GM19035 (cell line): ENCODE data around the gene COL5A1.
"Not testable (repeated sequence)": the region's sequence is repeated elsewhere in the genome, so short reads cannot be mapped to it uniquely, and the experiment has no call there.

Experiments used
- ATAC-seq: cut with Tn5 transposase; IDR thresholded peaks from one replicate; pipeline ENCODE4 v1.9.1; 2021; ENCODE audit not compliant: unreplicated experiment

The COL5A1 gene

DNA sequence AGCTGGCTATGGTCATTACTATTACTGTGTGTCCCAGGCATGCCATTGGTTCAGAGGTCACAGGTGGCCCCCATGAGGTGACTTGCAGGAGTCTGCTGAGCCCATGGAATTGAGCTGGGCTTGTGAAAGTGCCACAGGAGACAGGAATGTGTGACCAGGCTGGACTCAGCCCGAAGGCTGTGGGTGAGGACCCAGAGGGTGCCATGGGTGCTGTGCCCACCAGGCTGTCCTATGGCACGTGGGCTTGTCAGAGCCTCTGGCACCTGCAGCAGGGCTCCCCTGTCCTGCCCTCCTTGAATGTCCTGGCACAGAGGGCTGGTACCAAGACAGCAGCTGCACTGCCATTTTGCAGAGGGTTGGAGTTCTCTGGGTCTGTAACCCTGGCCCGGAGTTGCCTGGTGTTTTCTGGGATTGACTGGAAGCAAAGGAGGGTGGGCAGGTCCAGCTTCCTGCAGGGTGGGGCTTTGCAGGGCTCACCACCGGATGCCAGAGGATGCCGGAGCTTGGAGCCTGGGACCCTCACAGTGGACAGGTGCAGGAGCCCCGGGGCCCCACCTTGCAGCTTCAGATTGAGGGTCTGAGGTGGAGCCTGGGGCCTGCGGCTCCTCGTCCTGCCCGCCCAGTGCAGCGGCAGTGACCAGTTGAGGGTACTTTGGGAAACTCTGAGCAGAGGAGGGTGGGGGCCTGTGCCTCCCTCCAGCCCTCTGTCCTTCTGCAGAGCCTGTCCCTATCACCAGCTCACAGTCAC is 14.2 kb downstream of the COL5A1 start:
- no peak for ATAC-seq

DNA sequence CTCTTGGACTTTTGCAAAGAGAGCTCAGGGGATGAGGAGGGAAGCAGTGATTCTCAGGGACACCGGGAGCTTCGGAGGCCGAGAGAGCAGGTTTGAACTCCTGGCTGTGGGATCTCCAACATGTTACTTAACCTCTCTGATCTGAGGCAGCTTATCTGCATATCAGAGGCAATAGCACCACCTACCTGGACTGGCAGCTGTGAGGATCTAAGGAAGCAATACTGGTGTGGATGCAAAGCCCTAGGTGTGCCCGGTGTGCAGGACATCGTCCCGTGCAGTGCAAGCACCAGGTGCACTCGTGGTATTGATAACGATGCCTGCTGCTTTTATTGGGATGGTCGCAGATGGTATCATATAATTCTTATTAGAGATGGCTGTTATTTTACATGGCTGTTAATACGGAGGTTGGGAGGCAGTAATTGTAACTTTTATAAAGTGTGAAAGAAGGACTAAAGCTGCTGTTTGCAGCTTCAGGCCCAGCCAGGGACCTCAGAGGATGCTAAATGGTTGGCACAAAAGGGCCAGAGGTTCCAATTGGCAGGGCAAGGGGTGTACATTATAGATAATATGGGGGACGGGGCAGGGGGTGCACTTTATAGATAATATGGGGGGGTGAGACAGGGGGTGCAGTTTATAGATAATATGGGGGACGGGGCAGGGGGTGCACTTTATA is 14.9 kb downstream of the COL5A1 start:
- no peak for ATAC-seq

DNA sequence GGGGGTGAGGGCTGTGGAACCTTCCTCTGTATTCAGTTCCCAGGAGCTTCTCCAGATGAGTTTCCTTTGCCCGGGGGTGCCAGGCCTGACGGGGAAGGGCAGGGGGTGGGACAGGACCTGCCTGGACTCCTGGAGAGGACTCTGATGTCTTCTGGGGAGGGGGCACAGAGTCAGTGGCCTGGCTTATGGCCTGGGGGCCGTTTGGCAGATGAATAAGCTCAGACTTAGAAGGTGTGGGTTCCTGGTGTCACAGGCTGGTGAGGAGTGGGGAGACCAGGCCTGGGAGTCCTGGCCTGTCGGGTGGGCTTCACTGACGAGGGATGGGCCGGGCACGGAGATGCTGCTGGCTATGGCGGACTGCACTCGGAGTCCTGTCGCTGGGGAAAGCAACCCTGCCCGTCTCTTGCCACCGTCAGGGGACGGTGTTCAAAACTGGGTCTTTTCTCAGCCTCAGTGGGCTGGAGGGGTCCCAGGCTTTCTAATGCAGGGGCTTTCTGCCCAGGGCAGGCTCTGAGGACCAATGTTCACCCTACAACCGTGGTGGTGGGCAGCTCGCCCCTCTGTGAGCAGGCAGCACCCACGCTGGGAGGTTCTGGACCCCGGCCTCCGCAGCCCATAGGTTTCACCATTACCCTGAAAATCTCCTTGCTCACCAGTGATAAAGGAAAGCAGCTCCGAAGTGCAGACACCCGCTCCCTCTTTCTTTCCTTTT is 16.2 kb downstream of the COL5A1 start:
- no peak for ATAC-seq

DNA sequence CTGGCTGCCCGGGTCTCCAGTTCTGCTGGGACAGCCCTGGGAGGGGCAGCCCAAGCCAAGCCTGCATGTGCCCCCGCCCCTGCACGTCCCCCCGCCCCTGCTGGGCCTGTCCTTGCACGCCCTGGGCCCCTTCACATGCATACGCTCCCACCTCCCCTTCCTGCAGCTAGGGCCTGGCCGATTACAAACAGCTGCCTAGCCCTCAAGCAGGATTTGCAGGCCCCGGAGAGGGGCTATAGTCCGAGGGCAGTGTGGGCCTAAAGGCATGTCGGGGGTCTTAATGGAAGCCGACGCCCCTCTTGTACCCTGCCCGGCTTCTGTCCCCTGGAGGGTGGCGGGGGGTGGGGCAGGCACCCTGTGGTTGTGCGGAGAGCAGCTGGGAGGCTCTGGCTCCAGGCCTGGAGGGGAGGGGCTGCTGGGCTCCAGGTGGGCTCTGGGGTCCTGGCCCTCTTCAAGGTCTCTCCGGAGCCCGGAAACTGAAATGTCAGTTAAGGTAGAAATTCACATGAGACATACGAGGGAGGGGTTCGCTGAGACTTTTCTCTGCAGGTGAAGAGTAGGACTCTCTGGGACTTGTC is 16.9 kb downstream of the COL5A1 start:
- ATAC-seq: no peak

DNA sequence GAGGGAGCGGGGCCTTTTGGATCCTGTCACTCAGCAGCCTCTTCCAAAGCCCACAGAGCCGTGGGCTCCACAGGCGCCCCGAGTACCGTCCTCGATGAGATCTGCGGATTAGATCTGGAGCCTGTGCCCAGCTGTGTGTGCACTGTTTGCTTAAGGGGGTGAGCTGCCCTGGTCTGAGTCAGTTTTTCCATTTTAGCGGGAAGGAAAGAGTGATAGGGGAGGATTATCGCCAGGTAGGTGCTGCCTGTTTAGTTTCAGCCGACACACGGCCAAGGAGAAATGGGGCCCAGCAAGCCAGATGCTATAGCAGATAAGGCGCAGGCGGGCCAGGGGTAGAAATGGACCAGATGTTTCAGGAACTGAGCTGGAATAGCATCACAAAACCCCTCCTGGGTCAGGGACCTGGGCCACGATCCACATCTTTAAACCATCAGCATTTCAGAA is 18.1 kb downstream of the COL5A1 start:
- no peak for ATAC-seq

DNA sequence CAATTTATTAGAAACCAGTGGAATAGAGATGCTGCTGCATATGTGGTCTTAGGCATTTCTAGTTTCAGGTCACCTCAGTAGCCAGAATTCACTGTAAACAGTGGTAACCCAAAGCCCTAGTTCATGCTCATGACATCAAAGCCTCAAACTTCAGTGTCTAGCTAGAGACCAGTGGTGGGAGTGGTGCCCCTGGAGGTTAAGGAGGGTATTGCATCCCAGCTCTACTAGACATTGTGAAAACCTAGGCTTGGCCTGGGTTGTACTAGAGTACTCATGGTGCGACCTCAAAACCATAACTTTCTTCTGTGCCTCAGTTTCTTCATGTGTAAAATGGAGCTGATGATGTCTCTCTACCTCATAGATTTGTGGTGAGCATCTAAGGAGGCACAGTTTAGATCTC is 18.8 kb downstream of the COL5A1 start:
- ATAC-seq: no peak

DNA sequence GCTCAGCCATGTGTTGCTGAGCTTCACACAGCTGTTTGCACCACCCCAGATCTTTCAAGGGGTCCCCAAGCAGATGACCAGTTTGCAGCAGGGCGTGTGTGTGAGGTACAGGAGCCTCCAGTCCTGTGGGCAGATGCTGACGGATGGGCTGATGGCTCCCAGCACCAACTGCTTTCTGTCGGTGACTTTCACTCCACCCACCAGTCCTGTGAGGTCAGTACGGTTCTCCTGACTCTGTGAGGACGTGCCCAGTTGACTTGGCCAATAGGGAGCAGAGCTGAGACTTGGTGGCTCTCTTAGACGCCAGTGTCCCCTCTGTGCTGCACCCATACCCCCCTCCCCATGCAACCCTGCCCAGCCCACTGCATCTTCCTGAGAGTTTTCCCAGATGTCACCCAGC is 19.7 kb downstream of the COL5A1 start:
- ATAC-seq: no peak

DNA sequence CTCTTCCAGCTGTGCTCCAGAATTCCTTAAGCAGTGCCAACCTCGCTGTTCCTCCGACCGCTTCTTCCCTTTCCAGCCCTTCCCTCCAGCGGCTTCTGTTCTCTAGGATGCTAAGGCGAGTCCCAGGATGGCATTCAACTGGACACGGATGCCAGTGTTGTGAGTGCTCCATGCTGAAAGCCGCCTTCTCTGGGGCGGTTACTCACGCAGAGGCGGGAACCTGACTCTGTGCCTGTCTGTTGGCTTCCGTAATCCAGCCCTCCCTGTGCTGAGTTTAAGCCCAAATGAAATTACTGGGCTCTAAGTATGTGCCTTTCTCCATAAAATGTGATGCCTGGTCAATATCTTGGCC is 20.2 kb downstream of the COL5A1 start:
- ATAC-seq: no peak

DNA sequence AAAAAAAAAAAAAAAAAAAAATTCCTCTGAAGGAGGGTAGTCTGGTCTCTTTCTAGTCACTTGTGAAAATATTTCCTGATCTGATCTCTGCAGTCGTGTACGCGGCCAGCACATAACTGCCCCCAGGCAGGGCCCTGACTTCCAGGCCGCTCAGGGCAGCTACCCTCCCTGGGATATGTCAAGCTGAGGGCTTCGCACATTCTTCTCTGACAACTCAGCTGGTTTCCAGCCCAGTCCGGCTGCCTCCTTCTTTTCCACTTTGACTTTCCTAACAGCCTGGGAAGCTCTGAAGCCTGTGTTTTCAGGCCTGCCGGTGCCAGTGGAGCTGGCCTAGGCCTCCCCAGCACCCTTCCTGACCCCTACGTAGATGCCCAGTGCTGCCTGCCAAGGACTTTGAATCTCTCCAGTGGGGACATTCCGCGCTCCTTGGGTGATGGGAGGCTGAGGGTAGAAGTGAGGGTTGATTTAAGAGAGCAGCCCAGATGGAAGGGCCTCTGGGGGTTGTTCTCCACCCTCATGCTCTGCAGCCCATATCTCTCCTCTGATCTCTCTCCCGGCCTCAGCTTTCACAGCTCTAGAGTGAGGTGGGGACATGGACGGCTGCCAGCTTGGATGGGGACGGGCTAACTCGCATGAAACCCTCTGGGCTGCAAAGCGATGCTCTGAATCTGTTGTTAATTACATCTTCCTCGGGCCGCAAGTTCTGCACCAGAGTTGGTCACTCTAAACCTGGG is 20.7 kb downstream of the COL5A1 start:
- no peak for ATAC-seq

DNA sequence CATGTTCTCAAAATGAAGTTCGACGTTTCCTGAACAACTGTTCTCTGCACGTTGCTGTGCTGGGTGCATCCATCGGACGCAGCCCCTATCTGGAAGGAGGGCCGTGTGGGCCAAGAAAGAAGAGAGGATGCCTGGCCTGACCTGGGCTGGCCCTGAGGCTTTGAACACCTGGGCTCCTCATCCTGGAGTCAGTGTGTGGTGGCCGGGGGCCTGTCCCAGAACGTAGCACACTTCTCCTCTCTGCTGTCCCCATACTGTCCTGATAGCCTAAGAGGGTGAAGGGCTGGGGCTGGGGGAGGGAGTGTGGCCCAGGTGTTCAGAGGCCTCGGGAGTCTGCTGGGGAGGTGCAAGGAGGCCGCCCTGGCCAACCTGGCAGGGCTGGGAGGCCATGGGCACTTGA is 21.5 kb downstream of the COL5A1 start:
- ATAC-seq: no peak

DNA sequence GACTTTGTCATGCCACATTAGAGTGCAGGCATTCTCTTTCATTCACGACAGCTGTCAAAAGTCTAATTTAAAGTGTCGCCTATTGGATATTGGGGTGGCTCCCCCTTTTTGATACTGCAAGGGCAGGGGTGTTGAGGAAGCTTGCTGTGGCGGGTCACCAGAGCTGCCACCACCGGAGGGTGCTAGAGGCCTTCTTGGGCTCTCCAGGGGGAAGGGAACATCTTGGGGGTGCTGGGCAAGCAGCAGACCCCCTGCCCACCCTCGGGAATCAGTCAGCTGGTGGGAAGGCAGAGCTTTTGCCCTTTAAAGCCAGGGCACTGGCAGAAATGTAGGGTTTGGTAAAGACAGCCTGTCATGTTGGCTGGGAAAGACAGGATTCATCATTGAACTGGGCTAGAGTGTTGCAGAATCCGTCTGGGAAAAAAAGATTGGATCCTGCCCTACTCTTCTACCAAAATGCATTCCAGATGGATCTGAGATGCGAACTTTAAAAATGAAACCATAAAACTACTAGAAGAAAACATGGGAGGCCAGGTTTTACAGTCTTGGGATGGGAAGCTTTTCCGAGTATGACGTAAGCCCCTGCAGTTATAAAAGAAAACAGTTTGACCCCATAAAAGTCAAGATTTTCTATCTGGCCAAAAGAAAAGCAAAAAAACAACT is 22.3 kb downstream of the COL5A1 start:
- no peak for ATAC-seq

DNA sequence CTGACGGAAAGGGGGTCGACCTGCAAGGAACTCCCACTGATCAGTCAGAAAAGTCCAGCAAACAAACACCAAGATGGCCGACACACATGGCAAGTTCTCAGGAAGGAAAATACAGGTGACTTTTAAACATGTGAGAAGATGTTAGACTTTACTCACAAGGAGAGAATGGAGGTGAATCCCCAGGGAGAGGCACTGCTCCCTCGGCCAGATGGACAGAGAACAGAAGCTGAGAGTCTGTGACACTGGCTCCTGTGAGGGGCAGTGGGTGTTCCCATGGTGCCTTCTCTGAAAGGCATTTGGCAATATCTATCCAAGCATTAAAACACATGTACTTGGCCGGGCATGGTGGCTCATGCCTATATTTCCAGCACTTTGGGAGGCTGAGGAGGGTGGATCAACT is 22.8 kb downstream of the COL5A1 start:
- no peak for ATAC-seq

DNA sequence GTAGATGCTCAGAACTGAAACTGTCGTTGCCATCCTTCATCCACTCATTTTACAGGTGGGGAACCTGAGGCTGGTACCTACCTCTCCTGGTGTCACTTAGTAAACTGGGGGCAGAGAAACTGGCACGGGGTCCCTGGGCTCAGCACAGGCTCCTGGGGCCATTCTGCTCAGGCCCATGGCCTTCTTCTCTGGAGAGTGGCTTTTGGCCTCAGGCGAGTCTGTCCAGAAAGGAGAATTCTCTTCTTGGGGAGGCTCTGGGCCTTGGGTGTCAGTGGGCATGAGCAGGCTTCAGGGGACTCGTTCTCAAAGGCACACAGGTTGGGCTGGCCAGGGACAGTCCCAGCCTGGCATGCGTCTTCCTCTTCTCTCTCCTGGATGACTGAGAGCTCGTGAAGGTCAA is 24.6 kb downstream of the COL5A1 start:
- no peak for ATAC-seq

DNA sequence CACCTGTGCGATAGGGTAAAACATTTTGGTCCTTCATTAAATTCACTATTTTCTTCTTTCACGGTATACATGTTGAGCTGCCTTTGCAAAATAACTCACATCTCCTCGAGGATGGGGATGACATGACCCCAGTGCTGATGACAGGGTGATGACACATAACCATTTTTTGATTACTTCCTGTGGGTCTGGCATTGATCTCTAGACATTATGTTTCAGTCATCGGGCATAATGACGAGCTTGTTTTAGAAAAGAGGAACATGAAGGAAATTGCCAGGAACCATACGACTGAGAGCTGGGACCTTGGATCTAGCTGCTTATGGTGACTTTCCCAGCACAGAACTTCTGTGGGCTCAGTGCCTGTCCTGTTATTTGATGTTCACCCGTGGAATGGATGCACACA is 25.2 kb downstream of the COL5A1 start:
- no peak for ATAC-seq

DNA sequence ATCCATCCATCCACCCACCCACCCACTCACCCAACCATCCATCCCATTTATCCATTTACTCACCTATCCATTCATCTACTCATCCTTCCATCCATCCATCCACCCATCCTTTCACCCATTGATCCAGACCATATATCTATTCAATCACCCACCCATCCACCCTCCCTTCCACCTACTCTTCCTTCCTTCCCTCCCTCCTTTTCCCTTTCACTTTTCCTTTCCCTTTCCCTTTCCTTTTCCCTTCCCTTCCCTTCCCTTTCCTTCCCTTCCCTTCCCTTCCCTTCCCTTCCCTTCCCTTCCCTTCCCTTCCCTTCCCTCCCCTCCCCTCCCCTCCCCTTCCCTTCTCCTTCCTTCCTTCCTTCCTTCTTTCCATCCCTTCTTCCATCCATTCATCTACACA is 27.4 kb downstream of the COL5A1 start:
- ATAC-seq: not testable (repeated sequence)

DNA sequence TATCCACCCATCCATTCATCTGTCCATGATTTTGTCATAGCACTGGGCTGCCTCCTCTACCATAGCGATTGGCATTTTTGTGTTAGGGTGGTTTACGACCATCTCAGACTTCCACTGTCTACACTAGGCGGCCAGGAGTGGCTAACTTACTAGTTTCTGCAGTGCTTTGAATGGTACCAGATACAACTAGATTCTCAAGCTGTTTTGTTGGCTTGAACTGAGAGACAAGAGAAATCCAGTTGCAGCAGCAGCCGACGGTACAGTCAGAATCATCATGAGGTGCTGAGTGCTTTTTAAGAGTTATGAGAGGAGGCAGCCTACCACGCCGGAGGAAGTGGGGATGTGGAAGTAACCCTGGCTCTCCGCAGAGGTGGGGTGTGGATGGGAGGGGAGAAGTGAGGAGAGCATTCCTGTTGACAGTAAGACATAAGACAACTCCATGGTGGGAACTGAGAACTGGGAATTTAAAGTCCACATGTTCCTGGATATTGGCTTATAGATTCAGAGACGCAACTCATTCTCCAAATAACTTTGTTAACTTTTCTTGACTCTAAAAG is 27.9 kb downstream of the COL5A1 start:
- no peak for ATAC-seq

DNA sequence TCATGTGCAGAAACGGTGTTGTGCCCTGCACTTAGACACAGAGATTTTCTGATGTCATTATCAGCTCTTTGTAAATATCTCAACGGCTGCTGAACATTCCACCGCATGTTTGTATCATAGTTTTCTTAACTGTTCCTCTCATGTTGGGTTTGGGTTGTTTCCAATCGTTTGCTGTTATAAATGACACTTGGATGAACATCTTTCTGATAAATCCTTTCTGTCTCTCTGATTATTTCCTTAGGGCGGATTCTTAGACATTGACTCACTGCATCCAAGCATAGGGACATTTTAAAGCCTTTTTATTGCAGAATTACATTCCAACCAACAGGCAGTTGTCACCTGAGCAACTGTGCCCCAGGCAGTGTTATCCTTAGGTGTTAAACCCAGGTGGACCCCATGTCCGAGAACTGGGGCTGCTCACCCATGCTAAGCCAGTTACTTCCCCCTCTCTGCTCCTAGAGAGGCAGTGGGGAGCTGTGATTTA is 28.5 kb downstream of the COL5A1 start:
- ATAC-seq: no peak

DNA sequence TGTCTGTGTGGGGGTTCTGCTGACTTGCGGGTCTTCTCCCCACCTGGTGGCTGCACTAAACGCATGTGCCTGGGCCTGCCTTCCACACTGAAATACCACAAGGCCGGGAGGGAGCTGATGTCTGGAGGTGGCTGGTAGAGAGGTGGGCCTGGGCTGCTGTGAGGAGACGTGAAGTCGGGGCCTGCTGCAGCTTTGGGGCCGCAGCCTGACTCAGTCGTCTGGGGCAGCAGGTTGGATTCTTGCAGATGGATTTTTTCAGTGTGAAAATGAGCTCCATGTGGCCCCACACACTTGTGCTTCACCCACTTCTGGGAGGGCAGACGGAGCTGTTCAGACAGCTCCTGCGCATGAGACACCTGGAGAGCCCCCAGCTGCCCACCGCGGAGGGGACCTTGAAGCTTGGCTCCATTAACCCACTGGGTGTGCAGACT is 29.3 kb downstream of the COL5A1 start:
- no peak for ATAC-seq

DNA sequence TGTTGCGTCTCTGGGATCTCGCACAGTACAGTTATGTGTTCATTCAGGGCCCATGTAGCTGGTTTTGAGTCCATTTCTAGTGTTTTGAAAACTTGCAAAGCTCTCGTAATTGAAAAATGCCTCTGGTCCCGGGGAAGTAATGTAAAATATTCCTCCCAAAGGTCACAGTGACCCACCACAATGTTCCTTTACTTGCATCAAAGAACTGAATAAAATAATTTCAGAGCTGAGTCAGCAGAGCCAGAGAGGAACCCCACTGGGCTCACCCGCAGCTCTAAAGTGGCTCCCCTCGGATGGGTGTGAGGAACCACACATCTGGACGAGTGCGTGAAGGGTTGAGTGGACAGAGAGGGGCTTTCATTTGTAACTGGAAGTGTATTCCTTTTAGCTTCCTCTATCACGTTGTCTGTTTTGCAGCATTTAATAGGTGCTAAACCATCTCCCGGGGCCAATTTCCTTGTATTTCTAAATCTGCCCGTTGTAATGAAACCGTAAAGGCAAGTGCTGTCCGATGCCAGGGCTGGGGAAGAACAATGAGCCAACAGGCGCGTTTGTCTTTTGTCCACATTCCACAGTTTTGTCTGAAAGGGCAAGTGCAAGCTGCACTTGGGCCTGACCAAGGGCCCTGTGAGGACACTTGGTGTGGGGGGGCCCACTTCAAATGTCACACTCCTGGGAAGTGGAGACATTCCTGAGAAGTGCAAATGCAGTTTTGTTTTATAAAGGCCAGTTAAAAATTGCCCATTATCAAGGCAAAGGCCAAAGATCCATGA is 29.9 kb downstream of the COL5A1 start:
- ATAC-seq: no peak
